Measurements from ENCODE around the gene NXPH3.

GRCh38 chr17:49618028-49618611 is 42.4 kb downstream of the NXPH3 start:
- TF ChIP-seq BHLHE40 (IDR thresholded peaks at IDR 0.05; ENCODE audit: borderline replicate concordance) (no peak), HDGF (IDR thresholded peaks at IDR 0.05; ENCODE audit: borderline replicate concordance) (no peak), L3MBTL2 (conservative IDR thresholded peaks at IDR 0.05) (no peak), SP1 (IDR thresholded peaks at IDR 0.05) (no peak), FOXA1 (IDR thresholded peaks at IDR 0.05) (no peak), ARNT (IDR thresholded peaks at IDR 0.05) (no peak), SUZ12 (IDR thresholded peaks at IDR 0.05) (no peak), ZNF384 (IDR thresholded peaks at IDR 0.05) (no peak), NFRKB (IDR thresholded peaks at IDR 0.05) (no peak), PKNOX1 (IDR thresholded peaks at IDR 0.05) (no peak), FOXM1 (IDR thresholded peaks at IDR 0.05; ENCODE audit: borderline replicate concordance) (no peak), CTBP1 (IDR thresholded peaks at IDR 0.05; ENCODE audit: borderline replicate concordance) (no peak), LEF1 (IDR thresholded peaks at IDR 0.05; ENCODE audit: borderline replicate concordance) (no peak)

Data from HEK293T (cell line).